ENCODE data around the gene PRR22. TPM values are rescaled to one million over a fixed set of nuclear protein-coding genes. Genes with fewer than 3 reads are reported as not detected.
A peak's percentile ranks its signal among the peaks of the same experiment; 100 is the strongest.

Gene PRR22
- polyA plus RNA-seq, 1 donor = 4.6 TPM

- Histone ChIP-seq H3K9me3 (ENCODE audit: control insufficient read depth, low read depth, low read length) (peaks cover 4% of the 10 kb centered on the region), H3K27me3 (ENCODE audit: control insufficient read depth, insufficient read depth, low read length) (peaks cover 3% of the 10 kb centered on the region), H3K4me1 (ENCODE audit: control insufficient read depth, insufficient read depth, low read length) (peaks cover 27% of the 10 kb centered on the region), H3K27ac (ENCODE audit: low read length) (peak overlapping the region; percentile 2), H3K36me3 (ENCODE audit: control insufficient read depth, insufficient read depth, low read length) (no peaks in the 10 kb centered on the region), H3K4me3 (ENCODE audit: low read length) (no peak overlapping the region)
- peak; percentile 53 to 73 for DNase-seq
- no CpG with 5 or more reads among the region's 24 CpGs for WGBS (ENCODE audit: insufficient coverage, low lambda C conversion rate)
These were observed 42.2 kb upstream of the PRR22 start for GRCh38 chr19:5826531-5827341.

- peaks cover 3% of the 10 kb centered on the region for H3K27me3 ChIP-seq (ENCODE audit: control insufficient read depth, insufficient read depth, low read length)
- WGBS (ENCODE audit: insufficient coverage, low lambda C conversion rate) = 100% methylated on average over 3 of the region's 21 CpGs
- peaks cover 27% of the 10 kb centered on the region for H3K4me1 ChIP-seq (ENCODE audit: control insufficient read depth, insufficient read depth, low read length)
These were observed 40.6 kb upstream of the PRR22 start for GRCh38 chr19:5825178-5825577.

GRCh38 chr19:5824751-5825150, 40.2 kb upstream of the PRR22 start:
- H3K4me1 ChIP-seq (ENCODE audit: control insufficient read depth, insufficient read depth, low read length) = peaks cover 23% of the 10 kb centered on the region
- WGBS (ENCODE audit: insufficient coverage, low lambda C conversion rate) = 95% methylated on average over 3 of the region's 10 CpGs
- peaks cover 3% of the 10 kb centered on the region for H3K27me3 ChIP-seq (ENCODE audit: control insufficient read depth, insufficient read depth, low read length)
- H3K9me3 ChIP-seq (ENCODE audit: control insufficient read depth, low read depth, low read length) = peaks cover 4% of the 10 kb centered on the region
- H3K27ac ChIP-seq (ENCODE audit: low read length) = no peak overlapping the region
- H3K36me3 ChIP-seq (ENCODE audit: control insufficient read depth, insufficient read depth, low read length) = no peaks in the 10 kb centered on the region
- H3K4me3 ChIP-seq (ENCODE audit: low read length) = no peak overlapping the region
- DNase-seq = no peak

More at GRCh38 chr19:5825178-5825577, 40.6 kb upstream of the PRR22 start:
- no peak overlapping the region for H3K4me3 ChIP-seq (ENCODE audit: low read length)
- H3K36me3 ChIP-seq (ENCODE audit: control insufficient read depth, insufficient read depth, low read length) = no peaks in the 10 kb centered on the region
- no peak overlapping the region for H3K27ac ChIP-seq (ENCODE audit: low read length)
- DNase-seq = no peak
- H3K9me3 ChIP-seq (ENCODE audit: control insufficient read depth, low read depth, low read length) = peaks cover 4% of the 10 kb centered on the region

- no peaks in the 10 kb centered on the region for H3K27me3 ChIP-seq (ENCODE audit: control insufficient read depth, insufficient read depth, low read length)
- WGBS (ENCODE audit: insufficient coverage, low lambda C conversion rate) = no CpG with 5 or more reads among the region's 30 CpGs
These were observed 39.2 kb upstream of the PRR22 start for GRCh38 chr19:5823579-5824281.

GRCh38 chr19:5822181-5822844, 37.8 kb upstream of the PRR22 start:
- no peaks in the 10 kb centered on the region for H3K36me3 ChIP-seq (ENCODE audit: control insufficient read depth, insufficient read depth, low read length)
- no peak for DNase-seq
- peaks cover 4% of the 10 kb centered on the region for H3K9me3 ChIP-seq (ENCODE audit: control insufficient read depth, low read depth, low read length)
- H3K4me3 ChIP-seq (ENCODE audit: low read length) = no peak overlapping the region
- no peaks in the 10 kb centered on the region for H3K27me3 ChIP-seq (ENCODE audit: control insufficient read depth, insufficient read depth, low read length)
- WGBS (ENCODE audit: insufficient coverage, low lambda C conversion rate) = 0% methylated on average over 1 of the region's 30 CpGs
- no peak overlapping the region for H3K27ac ChIP-seq (ENCODE audit: low read length)
- peaks cover 11% of the 10 kb centered on the region for H3K4me1 ChIP-seq (ENCODE audit: control insufficient read depth, insufficient read depth, low read length)

More at GRCh38 chr19:5823579-5824281, 39.2 kb upstream of the PRR22 start:
- H3K4me3 ChIP-seq (ENCODE audit: low read length) = no peak overlapping the region
- peaks cover 4% of the 10 kb centered on the region for H3K9me3 ChIP-seq (ENCODE audit: control insufficient read depth, low read depth, low read length)
- H3K27ac ChIP-seq (ENCODE audit: low read length) = no peak overlapping the region
- H3K4me1 ChIP-seq (ENCODE audit: control insufficient read depth, insufficient read depth, low read length) = peaks cover 14% of the 10 kb centered on the region
- H3K36me3 ChIP-seq (ENCODE audit: control insufficient read depth, insufficient read depth, low read length) = no peaks in the 10 kb centered on the region
- DNase-seq = no peak

GRCh38 chr19:5821521-5822180, 37.1 kb upstream of the PRR22 start:
- Histone ChIP-seq H3K27me3 (ENCODE audit: control insufficient read depth, insufficient read depth, low read length) (no peaks in the 10 kb centered on the region), H3K27ac (ENCODE audit: low read length) (no peak overlapping the region), H3K36me3 (ENCODE audit: control insufficient read depth, insufficient read depth, low read length) (no peaks in the 10 kb centered on the region), H3K4me1 (ENCODE audit: control insufficient read depth, insufficient read depth, low read length) (peaks cover 4% of the 10 kb centered on the region), H3K4me3 (ENCODE audit: low read length) (no peak overlapping the region), H3K9me3 (ENCODE audit: control insufficient read depth, low read depth, low read length) (peaks cover 4% of the 10 kb centered on the region)
- DNase-seq = no peak
- WGBS (ENCODE audit: insufficient coverage, low lambda C conversion rate) = no CpG with 5 or more reads among the region's 8 CpGs

- Histone ChIP-seq H3K36me3 (ENCODE audit: control insufficient read depth, insufficient read depth, low read length) (no peaks in the 10 kb centered on the region), H3K9me3 (ENCODE audit: control insufficient read depth, low read depth, low read length) (peaks cover 4% of the 10 kb centered on the region), H3K27ac (ENCODE audit: low read length) (no peak overlapping the region), H3K4me3 (ENCODE audit: low read length) (no peak overlapping the region), H3K4me1 (ENCODE audit: control insufficient read depth, insufficient read depth, low read length) (no peaks in the 10 kb centered on the region), H3K27me3 (ENCODE audit: control insufficient read depth, insufficient read depth, low read length) (no peaks in the 10 kb centered on the region)
- no peak for DNase-seq
- no CpG with 5 or more reads among the region's 6 CpGs for WGBS (ENCODE audit: insufficient coverage, low lambda C conversion rate)
These were observed 36.2 kb upstream of the PRR22 start for GRCh38 chr19:5820785-5821184.

- no peak overlapping the region for H3K4me3 ChIP-seq (ENCODE audit: low read length)
- DNase-seq = no peak
- no peaks in the 10 kb centered on the region for H3K36me3 ChIP-seq (ENCODE audit: control insufficient read depth, insufficient read depth, low read length)
- H3K27me3 ChIP-seq (ENCODE audit: control insufficient read depth, insufficient read depth, low read length) = no peaks in the 10 kb centered on the region
- no peak overlapping the region for H3K27ac ChIP-seq (ENCODE audit: low read length)
- WGBS (ENCODE audit: insufficient coverage, low lambda C conversion rate) = no CpG with 5 or more reads among the region's 10 CpGs
- H3K4me1 ChIP-seq (ENCODE audit: control insufficient read depth, insufficient read depth, low read length) = no peaks in the 10 kb centered on the region
- no peaks in the 10 kb centered on the region for H3K9me3 ChIP-seq (ENCODE audit: control insufficient read depth, low read depth, low read length)
These were observed 34.0 kb upstream of the PRR22 start for GRCh38 chr19:5818594-5818993.

GRCh38 chr19:5817218-5817617, 32.7 kb upstream of the PRR22 start:
- H3K36me3 ChIP-seq (ENCODE audit: control insufficient read depth, insufficient read depth, low read length) = no peaks in the 10 kb centered on the region
- H3K27ac ChIP-seq (ENCODE audit: low read length) = no peak overlapping the region
- no peaks in the 10 kb centered on the region for H3K9me3 ChIP-seq (ENCODE audit: control insufficient read depth, low read depth, low read length)
- H3K27me3 ChIP-seq (ENCODE audit: control insufficient read depth, insufficient read depth, low read length) = no peaks in the 10 kb centered on the region
- H3K4me1 ChIP-seq (ENCODE audit: control insufficient read depth, insufficient read depth, low read length) = no peaks in the 10 kb centered on the region
- H3K4me3 ChIP-seq (ENCODE audit: low read length) = no peak overlapping the region
- DNase-seq = no peak
- WGBS (ENCODE audit: insufficient coverage, low lambda C conversion rate) = no CpG with 5 or more reads among the region's 2 CpGs

GRCh38 chr19:5814852-5815246, 30.3 kb upstream of the PRR22 start:
- DNase-seq = no peak
- no peak overlapping the region for H3K4me3 ChIP-seq (ENCODE audit: low read length)
- H3K27ac ChIP-seq (ENCODE audit: low read length) = no peak overlapping the region
- no CpG with 5 or more reads among the region's 11 CpGs for WGBS (ENCODE audit: insufficient coverage, low lambda C conversion rate)
- H3K4me1 ChIP-seq (ENCODE audit: control insufficient read depth, insufficient read depth, low read length) = no peaks in the 10 kb centered on the region
- H3K27me3 ChIP-seq (ENCODE audit: control insufficient read depth, insufficient read depth, low read length) = no peaks in the 10 kb centered on the region
- no peaks in the 10 kb centered on the region for H3K9me3 ChIP-seq (ENCODE audit: control insufficient read depth, low read depth, low read length)
- no peaks in the 10 kb centered on the region for H3K36me3 ChIP-seq (ENCODE audit: control insufficient read depth, insufficient read depth, low read length)

Data from large intestine (tissue), 3 donors.